BJ (cell line): ENCODE measurements around the gene ASB16. TPM values are rescaled to one million over a fixed set of nuclear protein-coding genes. Genes with fewer than 3 reads are reported as not detected.
A peak's percentile ranks its signal among the peaks of the same experiment; 100 is the strongest.

Experiments used
- CTCF ChIA-PET: fragments of 350-600 bp; formaldehyde crosslinking; extraction: SDS; loops from one replicate; lab custom pipeline; 2021; ENCODE audit warnings: antibody characterized with exemption, inconsistent platforms; lab: Yijun Ruan, JAX
- POLR2A ChIA-PET: fragments of 300-600 bp; sonication (Branson Sonifier 250); formaldehyde crosslinking; extraction: SDS; loops from one replicate; lab custom pipeline; 2021; ENCODE audit warnings: antibody characterized with exemption; lab: Charles Lee
- DNase-seq: peaks from one replicate; pipeline ENCODE4 v3.0.0-alpha.2; 2011; ENCODE audit warnings: low read depth
- H3K27me3 ChIP-seq: 2 replicates; pipeline ENCODE4 v1.6.0; 2011; ENCODE audit warnings: low read length; ENCODE audit not compliant: control insufficient read depth, insufficient read depth
- H3K36me3 ChIP-seq: 2 replicates; pipeline ENCODE4 v1.5.1; 2011; ENCODE audit warnings: low read length; ENCODE audit not compliant: control insufficient read depth, insufficient read depth
- H3K4me3 ChIP-seq: 2 replicates; pipeline ENCODE4 v1.5.1; 2011; ENCODE audit warnings: low read depth, mild to moderate bottlenecking, control low read depth, low read length
- CTCF ChIP-seq: IDR thresholded peaks from 2 replicates; pipeline ENCODE4 v1.5.1; 2011; ENCODE audit warnings: low read depth, mild to moderate bottlenecking, control low read depth, inconsistent platforms, low read length, moderate library complexity; ENCODE audit not compliant: insufficient read depth
- polyA plus RNA-seq: library from polyadenylated mRNA; depleted of rRNA; stranded (reverse); fragments of >200 nt; gene quantifications from 2 replicates; pipeline ENCODE4 v1.2.3, GENCODE V29; 2011

ASB16 gene
- polyA plus RNA-seq, 1 experiment = not detected

- CTCF ChIA-PET = no interaction called here
- no peak for TF ChIP-seq CTCF
- POLR2A ChIA-PET = no interaction called here
- Histone ChIP-seq H3K36me3 (peaks cover 9% of the 10 kb centered on the region), H3K4me3 (no peak overlapping the region), H3K27me3 (no peaks in the 10 kb centered on the region)
- DNase-seq = no peak
Observed at GRCh38 chr17:44177640-44178039, 7.1 kb downstream of the ASB16 start.

GRCh38 chr17:44178133-44178532 lies 7.6 kb downstream of the ASB16 start:
- no peaks in the 10 kb centered on the region for H3K27me3 ChIP-seq
- ChIA-PET CTCF (no interaction called here), POLR2A (no interaction called here)
- DNase-seq = no peak
- no peak overlapping the region for H3K4me3 ChIP-seq
- TF ChIP-seq CTCF = no peak
- H3K36me3 ChIP-seq = peaks cover 9% of the 10 kb centered on the region

GRCh38 chr17:44183024-44183423 lies 12.5 kb downstream of the ASB16 start:
- no peaks in the 10 kb centered on the region for H3K27me3 ChIP-seq
- peaks cover 3% of the 10 kb centered on the region for H3K36me3 ChIP-seq
- no peak for TF ChIP-seq CTCF
- POLR2A ChIA-PET = no interaction called here
- CTCF ChIA-PET = interaction anchor here (0.7 kb wide), 1 partner anchor 14 kb away, joined by 3 read pairs; no protein-coding TSS in a partner anchor
- DNase-seq = no peak
- H3K4me3 ChIP-seq = no peak overlapping the region

GRCh38 chr17:44184212-44184810 lies 13.8 kb downstream of the ASB16 start:
- ChIA-PET CTCF (interaction anchor here (1.0 kb wide), 2 partner anchors 13 to 38 kb away, joined by 3 to 4 read pairs; no protein-coding TSS in a partner anchor), POLR2A (interaction anchor here (0.5 kb wide), 1 partner anchor 15 kb away, joined by 9 read pairs; no protein-coding TSS in a partner anchor)
- TF ChIP-seq CTCF = no peak
- Histone ChIP-seq H3K27me3 (no peaks in the 10 kb centered on the region), H3K36me3 (peaks cover 7% of the 10 kb centered on the region), H3K4me3 (no peak overlapping the region)
- no peak for DNase-seq

GRCh38 chr17:44186307-44187130 lies 16.0 kb downstream of the ASB16 start, which contains the start of gene TMUB2:
Gene TMUB2, plus strand, starts transcription at chr17:44186972. Its CDS starts 737 bp downstream, at chr17:44187709.
- DNase-seq = peak; percentile 99
- Histone ChIP-seq H3K4me3 (peak within 1 kb of the TSS; percentile 99), H3K27me3 (no peaks in the 10 kb centered on the region), H3K36me3 (peaks cover 14% of the 10 kb centered on the region)
- CTCF ChIA-PET = interaction anchor here (0.7 to 2.0 kb wide), 8 partner anchors 11 to 145 kb away, joined by 3 to 9 read pairs (median 4); no protein-coding TSS in a partner anchor
- no peak for TF ChIP-seq CTCF
- POLR2A ChIA-PET = interaction anchor here (0.6 to 1.0 kb wide), 6 partner anchors 16 to 298 kb away, joined by 3 to 13 read pairs (median 4); partner anchors contain the start of gene ASB16
